GM12873 (cell line): ENCODE results near the gene TMEM121B.

ENCODE experiments used
- CTCF ChIP-seq: IDR thresholded peaks from 2 replicates; pipeline ENCODE4 v1.5.1; 2012; ENCODE audit warnings: low read depth, mild to moderate bottlenecking, moderate library complexity, low read length, control low read depth; ENCODE audit not compliant: insufficient read depth; ENCODE audit errors: missing control alignments

The TMEM121B gene

DNA sequence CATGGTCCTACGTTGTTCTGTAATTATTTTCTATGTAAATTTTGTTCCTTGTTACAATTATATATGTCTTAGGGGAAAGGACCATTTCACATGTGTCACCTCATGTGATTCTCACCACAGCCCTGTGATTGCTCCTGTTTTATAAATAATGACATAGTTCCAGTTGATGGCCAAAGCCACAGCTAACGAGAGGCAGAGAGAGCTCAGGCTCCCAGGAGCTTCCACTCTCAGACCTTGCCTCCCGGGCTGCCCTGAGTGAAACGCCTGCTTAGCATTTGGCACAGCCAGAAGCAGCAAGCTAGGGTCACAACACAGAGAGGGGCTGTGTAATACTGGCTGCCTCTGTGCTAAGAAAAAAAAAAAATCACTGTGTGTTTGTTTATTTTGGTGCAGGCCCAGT, 5.9 kb downstream of the TMEM121B start:
- TF ChIP-seq CTCF, result no peak

DNA sequence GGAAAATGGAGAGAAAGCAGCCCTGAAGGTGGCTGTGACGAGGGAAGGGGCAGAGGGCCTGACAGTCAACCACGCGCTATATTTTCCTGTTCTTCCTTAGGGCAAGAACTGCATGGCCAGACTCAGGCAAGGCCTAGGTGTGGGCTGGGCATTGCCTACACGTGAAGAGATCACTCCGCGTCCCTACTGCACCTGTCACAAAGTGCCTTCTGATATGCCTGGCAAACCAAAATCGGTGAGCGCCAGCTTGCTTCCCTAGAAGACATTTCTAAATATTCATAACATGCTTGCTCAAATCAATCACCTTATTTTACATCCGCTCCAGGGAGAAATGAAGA, 6.3 kb downstream of the TMEM121B start:
- no peak for TF ChIP-seq CTCF

DNA sequence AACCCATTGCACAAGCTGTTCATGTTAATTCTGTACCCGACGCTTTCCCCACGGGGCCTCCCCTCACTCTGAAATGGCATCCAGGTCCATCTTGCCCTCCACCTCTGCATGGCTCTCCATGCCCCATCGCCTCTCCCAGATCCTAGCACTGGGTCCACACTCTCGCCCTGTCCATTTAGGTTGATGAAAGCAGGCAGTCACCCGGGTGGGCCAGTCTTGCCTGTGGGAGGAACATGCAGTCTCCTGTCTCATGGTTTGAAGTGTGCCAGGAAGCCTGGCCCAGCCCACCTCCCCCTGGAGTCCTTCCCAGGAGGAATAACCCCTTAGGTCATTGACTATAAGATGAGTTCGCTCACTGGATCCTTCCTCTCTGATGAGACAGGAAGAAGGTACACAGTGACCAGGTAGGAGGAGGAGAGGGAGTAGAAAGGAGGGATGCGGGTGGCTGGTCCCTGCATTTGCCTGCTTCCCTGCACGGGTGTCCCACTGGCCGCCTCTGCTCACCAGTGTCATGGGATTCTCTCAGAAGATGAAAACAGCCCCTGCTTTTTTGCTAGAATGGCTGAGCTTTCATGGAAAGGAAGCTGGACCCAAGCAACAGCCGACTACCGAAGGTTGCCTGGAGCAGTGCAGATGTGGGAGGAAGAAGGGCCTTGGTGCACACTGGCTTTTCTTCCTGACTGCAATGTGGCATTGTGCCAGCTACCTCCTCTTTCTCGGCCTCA, 6.8 kb downstream of the TMEM121B start:
- no peak for TF ChIP-seq CTCF

DNA sequence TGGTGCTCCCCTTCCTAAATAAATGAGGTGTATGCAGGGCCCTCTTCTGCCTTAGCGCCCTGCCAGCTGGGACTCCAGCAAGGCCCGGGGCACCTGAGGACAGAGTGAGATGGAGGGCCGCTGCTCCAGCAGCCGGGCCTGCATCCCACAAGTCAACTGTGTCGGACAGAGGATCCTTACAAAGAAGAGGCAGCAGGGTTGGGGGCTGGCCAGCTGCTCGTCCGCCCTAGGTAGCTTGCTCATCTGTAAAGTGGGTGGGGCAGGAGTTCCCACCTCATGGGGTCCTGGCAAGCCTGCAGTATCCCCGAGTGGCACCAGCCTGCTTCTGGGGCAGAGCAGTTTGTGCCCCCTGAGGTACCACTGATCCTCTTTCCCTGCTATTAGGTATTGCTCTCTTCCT, 7.6 kb downstream of the TMEM121B start:
- TF ChIP-seq CTCF, result no peak

GRCh38 chr22:17112491-17113042, 8.6 kb downstream of the TMEM121B start:
- no peak for TF ChIP-seq CTCF

- no peak for TF ChIP-seq CTCF
Measured at GRCh38 chr22:17110791-17111550, 10.2 kb downstream of the TMEM121B start.

GRCh38 chr22:17109976-17110375, 11.2 kb downstream of the TMEM121B start:
- TF ChIP-seq CTCF, result no peak
